HepG2 (cell line): Measurements from ENCODE around the gene CYP27B1. TPM values are rescaled to one million over a fixed set of nuclear protein-coding genes. Genes with fewer than 3 reads are reported as not detected.
A peak's percentile ranks its signal among the peaks of the same experiment; 100 is the strongest.

Source experiments
- HDAC1 ChIP-seq: sonication (generic); formaldehyde crosslinking; IDR thresholded peaks from 2 replicates; pipeline ENCODE4 v1.5.1; 2020; ENCODE audit warnings: mild to moderate bottlenecking, missing genetic modification reagents
- ISL2 ChIP-seq: sonication (generic); formaldehyde crosslinking; IDR thresholded peaks from 2 replicates; pipeline ENCODE4 v1.5.0; 2020; ENCODE audit warnings: missing genetic modification reagents
- KDM5B ChIP-seq: sonication (generic); formaldehyde crosslinking; IDR thresholded peaks from 2 replicates; pipeline ENCODE4 v1.4.0; 2020; ENCODE audit warnings: missing genetic modification reagents, mild to moderate bottlenecking, borderline replicate concordance
- NCOR1 ChIP-seq: fragments of 200-600 bp; sonication (generic); IDR thresholded peaks from 2 replicates; pipeline ENCODE4 v1.7.0; 2017; ENCODE audit warnings: antibody characterized with exemption, low read length, borderline replicate concordance
- NFIC ChIP-seq: IDR thresholded peaks from 2 replicates; pipeline ENCODE4 v1.6.1; 2012; ENCODE audit warnings: mild to moderate bottlenecking, low read length, inconsistent platforms
- NR1H2 ChIP-seq: sonication (generic); formaldehyde crosslinking; IDR thresholded peaks from 2 replicates; pipeline ENCODE4 v1.8.1; 2022; ENCODE audit warnings: low read depth, missing genetic modification reagents, borderline replicate concordance
- TSC22D2 ChIP-seq: sonication (generic); formaldehyde crosslinking; IDR thresholded peaks from 2 replicates; pipeline ENCODE4 v1.5.1; 2020; ENCODE audit warnings: missing genetic modification reagents, mild to moderate bottlenecking, borderline replicate concordance
- ZFP36L1 ChIP-seq: sonication (generic); formaldehyde crosslinking; IDR thresholded peaks from 2 replicates; pipeline ENCODE4 v1.8.0; 2022; ENCODE audit warnings: mild to moderate bottlenecking, missing genetic modification reagents, moderate library complexity
- ZFYVE20 ChIP-seq: sonication (generic); formaldehyde crosslinking; IDR thresholded peaks from 2 replicates; pipeline ENCODE4 v1.8.0; 2023; ENCODE audit warnings: low read depth, mild to moderate bottlenecking, moderate library complexity, missing genetic modification reagents, borderline replicate concordance
- ZNF614 ChIP-seq: IDR thresholded peaks from 2 replicates; pipeline ENCODE4 v1.6.1; 2018; ENCODE audit warnings: missing biosample characterization, missing genetic modification reagents, inconsistent platforms, borderline replicate concordance
- ZNF703 ChIP-seq: sonication (generic); formaldehyde crosslinking; IDR thresholded peaks from 2 replicates; pipeline ENCODE4 v1.5.1; 2020; ENCODE audit warnings: missing genetic modification reagents, mild to moderate bottlenecking, moderate library complexity, borderline replicate concordance
- polyA plus RNA-seq, 8 experiments: library from polyadenylated mRNA; depleted of rRNA in 3 of 8; stranded (reverse) in 7 of 8; unstranded in 1 of 8; fragments of >200 nt; fragmentation: Illumina TruSeq in 4 of 8; extraction: Trizol in 4 of 8; gene quantifications; 2 replicates each; pipeline versions ENCODE4 v1.2.1 to v1.2.3, GENCODE V29; 2011 to 2016; ENCODE audit warnings: low read depth in 4 of 8, missing spikeins in 1 of 8, mixed read lengths in 1 of 8; ENCODE audit not compliant: insufficient read depth in 1 of 8
- total RNA-seq, 5 experiments: library from RNA; depleted of rRNA; stranded (reverse); fragments of >200 nt; fragmentation: Illumina TruSeq; extraction: Trizol; gene quantifications; 2 replicates each; pipeline ENCODE4 v1.2.3, GENCODE V29; 2016; ENCODE audit warnings: low read depth in 1 of 5
- TF ChIP-seq, protein P1 (sequence below): IDR thresholded peaks from 2 replicates; pipeline ENCODE4 v1.6.1; 2016; ENCODE audit warnings: low read depth
- TF ChIP-seq, protein P2 (sequence below), 2 experiments: sonication (generic) in 1 of 2; formaldehyde crosslinking in 1 of 2; IDR thresholded peaks; 2 replicates each; pipeline versions ENCODE4 v1.4.0 to v1.6.1; 2018 to 2020; ENCODE audit warnings: missing genetic modification reagents in 2 of 2, borderline replicate concordance in 1 of 2, low read depth in 1 of 2, mild to moderate bottlenecking in 1 of 2, missing biosample characterization in 1 of 2
- TF ChIP-seq, protein P3 (sequence below): sonication (generic); formaldehyde crosslinking; IDR thresholded peaks from 2 replicates; pipeline ENCODE4 v1.4.0; 2020; ENCODE audit warnings: mild to moderate bottlenecking, missing genetic modification reagents
- TF ChIP-seq, protein P4 (sequence below): sonication (generic); formaldehyde crosslinking; IDR thresholded peaks from 2 replicates; pipeline ENCODE4 v1.4.0; 2020; ENCODE audit warnings: missing genetic modification reagents
- TF ChIP-seq, protein P5 (sequence below): sonication (generic); formaldehyde crosslinking; IDR thresholded peaks from 2 replicates; pipeline ENCODE4 v1.8.0; 2022; ENCODE audit warnings: mild to moderate bottlenecking, missing genetic modification reagents
- TF ChIP-seq, protein P6 (sequence below): sonication (generic); formaldehyde crosslinking; IDR thresholded peaks from 2 replicates; pipeline ENCODE4 v1.5.1; 2020; ENCODE audit warnings: missing genetic modification reagents, mild to moderate bottlenecking, borderline replicate concordance

The CYP27B1 gene
- total and polyA plus RNA-seq, 2 of the 13 experiments (the other 11 are each of a cell fraction or from before 2014, with no cell fraction given): 2.3 to 3.0 TPM

DNA sequence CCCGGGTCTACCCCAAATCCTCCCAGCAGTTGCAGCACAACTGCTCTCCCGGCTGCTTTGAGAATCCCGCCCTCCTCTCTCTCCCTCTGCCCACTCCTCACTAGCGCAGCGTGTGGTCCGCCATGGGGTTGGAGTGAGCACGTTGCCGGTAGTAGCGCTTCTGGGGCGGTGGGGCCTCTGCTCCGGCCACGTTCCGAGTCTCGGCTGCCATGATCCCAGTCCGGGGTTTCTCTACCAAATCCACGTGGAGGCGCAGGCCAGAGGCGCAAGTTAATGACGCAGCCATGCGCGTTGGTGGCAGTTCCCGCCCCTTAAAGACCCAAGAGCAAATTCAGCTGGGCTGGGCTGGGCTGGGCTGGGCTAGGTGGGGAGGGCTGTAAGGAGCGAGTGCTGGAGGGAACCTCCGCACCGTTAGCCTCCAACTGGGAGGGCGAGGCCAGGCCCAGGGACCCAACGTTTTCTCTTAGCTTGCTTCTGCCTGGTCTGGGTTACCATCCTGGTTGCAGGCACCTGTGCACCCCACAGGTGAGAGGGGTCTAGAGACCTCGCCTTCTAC, 5.1 kb upstream of the CYP27B1 start, which contains the start of gene METTL1 (continued):
- TF ChIP-seq ZFYVE20 (CRISPR knock-in tag) (no peak), HDAC1 (CRISPR knock-in tag) (peak; percentile 97), ISL2 (CRISPR knock-in tag) (peak; percentile 59), TSC22D2 (peak; percentile 88; the same call in 1 of the 2 replicates), ZNF703 (CRISPR knock-in tag) (peak; percentile 51; the same call in 1 of the 2 replicates), NFIC (no peak), ZFP36L1 (CRISPR knock-in tag) (no peak), ZNF614 (peak; percentile 62; the same call in 1 of the 2 replicates), NR1H2 (CRISPR knock-in tag) (no peak), KDM5B (CRISPR knock-in tag) (peak; percentile 85), NCOR1 (no peak; the same call in 1 of the 2 replicates)
- TF ChIP-seq, protein P1, sequence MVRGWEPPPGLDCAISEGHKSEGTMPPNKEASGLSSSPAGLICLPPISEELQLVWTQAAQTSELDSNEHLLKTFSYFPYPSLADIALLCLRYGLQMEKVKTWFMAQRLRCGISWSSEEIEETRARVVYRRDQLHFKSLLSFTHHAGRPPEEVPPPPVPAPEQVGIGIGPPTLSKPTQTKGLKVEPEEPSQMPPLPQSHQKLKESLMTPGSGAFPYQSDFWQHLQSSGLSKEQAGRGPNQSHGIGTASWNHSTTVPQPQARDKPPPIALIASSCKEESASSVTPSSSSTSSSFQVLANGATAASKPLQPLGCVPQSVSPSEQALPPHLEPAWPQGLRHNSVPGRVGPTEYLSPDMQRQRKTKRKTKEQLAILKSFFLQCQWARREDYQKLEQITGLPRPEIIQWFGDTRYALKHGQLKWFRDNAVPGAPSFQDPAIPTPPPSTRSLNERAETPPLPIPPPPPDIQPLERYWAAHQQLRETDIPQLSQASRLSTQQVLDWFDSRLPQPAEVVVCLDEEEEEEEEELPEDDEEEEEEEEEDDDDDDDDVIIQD (CRISPR knock-in tag): peak; percentile 64; the same call in 1 of the 2 replicates
- TF ChIP-seq, protein P2, sequence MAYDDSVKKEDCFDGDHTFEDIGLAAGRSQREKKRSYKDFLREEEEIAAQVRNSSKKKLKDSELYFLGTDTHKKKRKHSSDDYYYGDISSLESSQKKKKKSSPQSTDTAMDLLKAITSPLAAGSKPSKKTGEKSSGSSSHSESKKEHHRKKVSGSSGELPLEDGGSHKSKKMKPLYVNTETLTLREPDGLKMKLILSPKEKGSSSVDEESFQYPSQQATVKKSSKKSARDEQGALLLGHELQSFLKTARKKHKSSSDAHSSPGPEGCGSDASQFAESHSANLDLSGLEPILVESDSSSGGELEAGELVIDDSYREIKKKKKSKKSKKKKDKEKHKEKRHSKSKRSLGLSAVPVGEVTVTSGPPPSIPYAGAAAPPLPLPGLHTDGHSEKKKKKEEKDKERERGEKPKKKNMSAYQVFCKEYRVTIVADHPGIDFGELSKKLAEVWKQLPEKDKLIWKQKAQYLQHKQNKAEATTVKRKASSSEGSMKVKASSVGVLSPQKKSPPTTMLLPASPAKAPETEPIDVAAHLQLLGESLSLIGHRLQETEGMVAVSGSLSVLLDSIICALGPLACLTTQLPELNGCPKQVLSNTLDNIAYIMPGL (CRISPR knock-in tag; IDR thresholded peaks at IDR 0.05; ENCODE audit: borderline replicate concordance in 1 of 2, low read depth in 1 of 2): peak; percentile 47 to 78; a peak in 3 of 4 replicates
- TF ChIP-seq, protein P3, sequence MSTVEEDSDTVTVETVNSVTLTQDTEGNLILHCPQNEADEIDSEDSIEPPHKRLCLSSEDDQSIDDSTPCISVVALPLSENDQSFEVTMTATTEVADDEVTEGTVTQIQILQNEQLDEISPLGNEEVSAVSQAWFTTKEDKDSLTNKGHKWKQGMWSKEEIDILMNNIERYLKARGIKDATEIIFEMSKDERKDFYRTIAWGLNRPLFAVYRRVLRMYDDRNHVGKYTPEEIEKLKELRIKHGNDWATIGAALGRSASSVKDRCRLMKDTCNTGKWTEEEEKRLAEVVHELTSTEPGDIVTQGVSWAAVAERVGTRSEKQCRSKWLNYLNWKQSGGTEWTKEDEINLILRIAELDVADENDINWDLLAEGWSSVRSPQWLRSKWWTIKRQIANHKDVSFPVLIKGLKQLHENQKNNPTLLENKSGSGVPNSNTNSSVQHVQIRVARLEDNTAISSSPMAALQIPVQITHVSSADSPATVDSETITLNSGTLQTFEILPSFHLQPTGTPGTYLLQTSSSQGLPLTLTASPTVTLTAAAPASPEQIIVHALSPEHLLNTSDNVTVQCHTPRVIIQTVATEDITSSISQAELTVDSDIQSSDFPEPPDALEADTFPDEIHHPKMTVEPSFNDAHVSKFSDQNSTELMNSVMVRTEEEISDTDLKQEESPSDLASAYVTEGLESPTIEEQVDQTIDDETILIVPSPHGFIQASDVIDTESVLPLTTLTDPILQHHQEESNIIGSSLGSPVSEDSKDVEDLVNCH (CRISPR knock-in tag): no peak; the same call in 1 of the 2 replicates
- TF ChIP-seq, protein P4, sequence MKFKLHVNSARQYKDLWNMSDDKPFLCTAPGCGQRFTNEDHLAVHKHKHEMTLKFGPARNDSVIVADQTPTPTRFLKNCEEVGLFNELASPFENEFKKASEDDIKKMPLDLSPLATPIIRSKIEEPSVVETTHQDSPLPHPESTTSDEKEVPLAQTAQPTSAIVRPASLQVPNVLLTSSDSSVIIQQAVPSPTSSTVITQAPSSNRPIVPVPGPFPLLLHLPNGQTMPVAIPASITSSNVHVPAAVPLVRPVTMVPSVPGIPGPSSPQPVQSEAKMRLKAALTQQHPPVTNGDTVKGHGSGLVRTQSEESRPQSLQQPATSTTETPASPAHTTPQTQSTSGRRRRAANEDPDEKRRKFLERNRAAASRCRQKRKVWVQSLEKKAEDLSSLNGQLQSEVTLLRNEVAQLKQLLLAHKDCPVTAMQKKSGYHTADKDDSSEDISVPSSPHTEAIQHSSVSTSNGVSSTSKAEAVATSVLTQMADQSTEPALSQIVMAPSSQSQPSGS (CRISPR knock-in tag): peak; percentile 98
- TF ChIP-seq, protein P5, sequence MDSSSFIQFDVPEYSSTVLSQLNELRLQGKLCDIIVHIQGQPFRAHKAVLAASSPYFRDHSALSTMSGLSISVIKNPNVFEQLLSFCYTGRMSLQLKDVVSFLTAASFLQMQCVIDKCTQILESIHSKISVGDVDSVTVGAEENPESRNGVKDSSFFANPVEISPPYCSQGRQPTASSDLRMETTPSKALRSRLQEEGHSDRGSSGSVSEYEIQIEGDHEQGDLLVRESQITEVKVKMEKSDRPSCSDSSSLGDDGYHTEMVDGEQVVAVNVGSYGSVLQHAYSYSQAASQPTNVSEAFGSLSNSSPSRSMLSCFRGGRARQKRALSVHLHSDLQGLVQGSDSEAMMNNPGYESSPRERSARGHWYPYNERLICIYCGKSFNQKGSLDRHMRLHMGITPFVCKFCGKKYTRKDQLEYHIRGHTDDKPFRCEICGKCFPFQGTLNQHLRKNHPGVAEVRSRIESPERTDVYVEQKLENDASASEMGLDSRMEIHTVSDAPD: peak; percentile 72; the same call in 1 of the 2 replicates
- TF ChIP-seq, protein P6, sequence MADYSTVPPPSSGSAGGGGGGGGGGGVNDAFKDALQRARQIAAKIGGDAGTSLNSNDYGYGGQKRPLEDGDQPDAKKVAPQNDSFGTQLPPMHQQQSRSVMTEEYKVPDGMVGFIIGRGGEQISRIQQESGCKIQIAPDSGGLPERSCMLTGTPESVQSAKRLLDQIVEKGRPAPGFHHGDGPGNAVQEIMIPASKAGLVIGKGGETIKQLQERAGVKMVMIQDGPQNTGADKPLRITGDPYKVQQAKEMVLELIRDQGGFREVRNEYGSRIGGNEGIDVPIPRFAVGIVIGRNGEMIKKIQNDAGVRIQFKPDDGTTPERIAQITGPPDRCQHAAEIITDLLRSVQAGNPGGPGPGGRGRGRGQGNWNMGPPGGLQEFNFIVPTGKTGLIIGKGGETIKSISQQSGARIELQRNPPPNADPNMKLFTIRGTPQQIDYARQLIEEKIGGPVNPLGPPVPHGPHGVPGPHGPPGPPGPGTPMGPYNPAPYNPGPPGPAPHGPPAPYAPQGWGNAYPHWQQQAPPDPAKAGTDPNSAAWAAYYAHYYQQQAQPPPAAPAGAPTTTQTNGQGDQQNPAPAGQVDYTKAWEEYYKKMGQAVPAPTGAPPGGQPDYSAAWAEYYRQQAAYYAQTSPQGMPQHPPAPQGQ (CRISPR knock-in tag): peak; percentile 53; the same call in 1 of the 2 replicates
